GM12878 (cell line): ENCODE data around the gene CDH4. TPM values are rescaled to one million over a fixed set of nuclear protein-coding genes. Genes with fewer than 3 reads are reported as not detected.

Source experiments
- ATAC-seq: fragments of 200-7000 bp; cut with Tn5 transposase; 3 replicates; pipeline ENCODE4 v1.9.1; 2020; ENCODE audit warnings: mild to moderate bottlenecking, moderate library complexity
- BruUV-seq: library from RNA; stranded (reverse); fragments of 400-500 nt; replicated peaks from 2 replicates; lab custom pipeline; 2021; lab: Mats Ljungman, UMichigan
- CTCF ChIA-PET: fragments of 300-600 bp; sonication (Branson Sonifier 250); formaldehyde crosslinking; extraction: SDS; loops from one replicate; lab custom pipeline; 2021; ENCODE audit warnings: inconsistent platforms; lab: Yijun Ruan, JAX
- POLR2A ChIA-PET: fragments of 350-600 bp; formaldehyde crosslinking; extraction: SDS; loops from one replicate; lab custom pipeline; 2021; ENCODE audit warnings: inconsistent platforms; lab: Charles Lee
- RAD21 ChIA-PET: fragments of 300-600 bp; sonication (Branson Sonifier 250); formaldehyde crosslinking; loops from one replicate; lab custom pipeline; 2023; ENCODE audit warnings: antibody characterized with exemption; ENCODE audit not compliant: unreplicated experiment; lab: Charles Lee
- SMC1A ChIA-PET: fragments of 300-600 bp; sonication (Branson Sonifier 250); formaldehyde crosslinking; loops from one replicate; lab custom pipeline; 2023; ENCODE audit not compliant: unreplicated experiment, uncharacterized antibody; lab: Charles Lee
- DNase-seq: peaks from one replicate; pipeline ENCODE4 v3.0.0-alpha.2; 2011; ENCODE audit warnings: low read depth, low spot score
- FAIRE-seq: peaks from 3 replicates; lab custom pipeline; 2011; peaks lifted over from hg19 to GRCh38; lab: Jason Lieb, UNC
- H2AFZ ChIP-seq: 2 replicates; pipeline ENCODE4 v1.6.0; 2011; ENCODE audit warnings: low read depth, low read length, control low read depth; ENCODE audit not compliant: control insufficient read depth
- H3K27ac ChIP-seq: 2 replicates; pipeline ENCODE4 v1.5.1; 2011; ENCODE audit warnings: control low read depth; ENCODE audit not compliant: control insufficient read depth, insufficient read depth
- H3K27me3 ChIP-seq, 2 experiments: replicated peaks in 1 of 2; 2 replicates each; pipeline versions ENCODE4 v1.6.0 to v1.6.1; 2011; ENCODE audit warnings: low read length in 1 of 2; ENCODE audit not compliant: control insufficient read depth in 2 of 2, insufficient read depth in 2 of 2
- H3K36me3 ChIP-seq, 2 experiments: 2 replicates each; pipeline ENCODE4 v1.5.1; 2011; ENCODE audit warnings: low read length in 1 of 2; ENCODE audit not compliant: control insufficient read depth in 2 of 2, insufficient read depth in 2 of 2
- H3K4me1 ChIP-seq: 2 replicates; pipeline ENCODE4 v1.6.1; 2011; ENCODE audit warnings: mild to moderate bottlenecking, low read length, moderate library complexity, mixed read lengths; ENCODE audit not compliant: control insufficient read depth, insufficient read depth
- H3K4me2 ChIP-seq: 2 replicates; pipeline ENCODE4 v1.6.0; 2011; ENCODE audit warnings: control low read depth; ENCODE audit not compliant: control insufficient read depth, insufficient read depth
- H3K4me3 ChIP-seq: fragments of 200-600 bp; sonication (generic); 2 replicates; pipeline ENCODE4 v1.5.1; 2016
- H3K79me2 ChIP-seq: 2 replicates; pipeline ENCODE4 v1.6.0; 2011; ENCODE audit warnings: low read length; ENCODE audit not compliant: control insufficient read depth, insufficient read depth
- H3K9ac ChIP-seq: 2 replicates; pipeline ENCODE4 v1.8.0; 2011; ENCODE audit warnings: low read length, control low read depth, mixed read lengths; ENCODE audit not compliant: control insufficient read depth, insufficient read depth
- H3K9me3 ChIP-seq: replicated peaks from 3 replicates; pipeline ENCODE4 v1.5.1; 2011; ENCODE audit warnings: mild to moderate bottlenecking, low read length; ENCODE audit not compliant: control insufficient read depth, insufficient read depth
- H4K20me1 ChIP-seq: 2 replicates; pipeline ENCODE4 v1.6.0; 2011; ENCODE audit not compliant: control insufficient read depth, insufficient read depth
- CREM ChIP-seq: IDR thresholded peaks from 2 replicates; pipeline ENCODE4 v1.6.1; 2014; ENCODE audit warnings: antibody characterized with exemption, low read depth
- CUX1 ChIP-seq: IDR thresholded peaks from 2 replicates; pipeline ENCODE4 v1.6.1; 2012; ENCODE audit warnings: improper control_type of control experiment, low read depth, low read length; ENCODE audit not compliant: insufficient replicate concordance
- ELK1 ChIP-seq: IDR thresholded peaks from 2 replicates; pipeline ENCODE4 v1.6.1; 2012; ENCODE audit warnings: low read depth, low read length, improper control_type of control experiment
- KDM1A ChIP-seq: fragments of 200-600 bp; sonication (generic); IDR thresholded peaks from 2 replicates; pipeline ENCODE4 v1.6.1; 2016; ENCODE audit warnings: borderline replicate concordance
- MXI1 ChIP-seq: fragments of 150-350 bp; IDR thresholded peaks from 2 replicates; pipeline ENCODE4 v1.6.1; 2011; ENCODE audit warnings: low read depth, mild to moderate bottlenecking, inconsistent platforms, low read length, improper control_type of control experiment
- NKRF ChIP-seq: fragments of 450-650 bp; conservative IDR thresholded peaks from 2 replicates; pipeline ENCODE4 v1.6.1; 2017; ENCODE audit warnings: mild to moderate bottlenecking, moderate library complexity
- NR2F1 ChIP-seq: fragments of 450-650 bp; conservative IDR thresholded peaks from 2 replicates; pipeline ENCODE4 v1.6.1; 2017; ENCODE audit warnings: mild to moderate bottlenecking
- POLR2A ChIP-seq: IDR thresholded peaks from 2 replicates; pipeline ENCODE4 v1.6.1; 2011; ENCODE audit warnings: low read depth, mild to moderate bottlenecking, low read length
- RAD51 ChIP-seq: fragments of 450-650 bp; IDR thresholded peaks from 2 replicates; pipeline ENCODE4 v1.6.1; 2016; ENCODE audit warnings: moderate library complexity, mild to moderate bottlenecking, inconsistent platforms
- RUNX3 ChIP-seq: IDR thresholded peaks from 2 replicates; pipeline ENCODE4 v1.6.1; 2012; ENCODE audit warnings: low read length, inconsistent platforms
- SMAD5 ChIP-seq: IDR thresholded peaks from 2 replicates; pipeline ENCODE4 v1.6.1; 2016; ENCODE audit warnings: antibody characterized with exemption, low read depth
- ZNF622 ChIP-seq: fragments of 450-650 bp; IDR thresholded peaks from 2 replicates; pipeline ENCODE4 v1.6.1; 2017; ENCODE audit warnings: mild to moderate bottlenecking, inconsistent platforms
- ZZZ3 ChIP-seq: IDR thresholded peaks from 2 replicates; pipeline ENCODE4 v1.6.1; 2011; ENCODE audit warnings: low read depth; ENCODE audit not compliant: control insufficient read depth, insufficient read length
- WGBS: methylation state at CpG from one replicate; pipeline ENCODE4 v1.1.6; 2016; ENCODE audit warnings: low lambda C conversion rate; ENCODE audit not compliant: insufficient replicate concordance, insufficient coverage; ENCODE audit errors: missing lambda C conversion rate; 5-methylcytosine and 5-hydroxymethylcytosine counted together
- in situ Hi-C: fragments of 300-500 bp; cut with MboI; formaldehyde crosslinking; loops from 9 replicates; pipeline ENCODE4 v1.14.3; 2018; ENCODE audit warnings: mixed read lengths
- intact Hi-C: fragments of 100-400 bp; cut with micrococcal nuclease; formaldehyde crosslinking; loops from one replicate; pipeline ENCODE4 v1.14.2; 2022; ENCODE audit not compliant: unreplicated experiment
- polyA plus RNA-seq, 11 experiments: library from polyadenylated mRNA; depleted of rRNA in 4 of 11; unstranded in 6 of 11; stranded (reverse) in 5 of 11; fragments of >200 nt; fragmentation: Nextera tagmentation in 4 of 11; fragmentation: Illumina TruSeq in 1 of 11; extraction: Ambion mirVana in 4 of 11; extraction: Trizol in 1 of 11; gene quantifications; 1 replicate in 1 of 11; 2 replicates in 10 of 11; pipeline versions ENCODE4 v1.2.1 to v1.2.3, GENCODE V29; 2011 to 2016; ENCODE audit warnings: inconsistent platforms in 2 of 11, missing spikeins in 2 of 11, low read depth in 1 of 11
- total RNA-seq, 4 experiments: library from RNA; depleted of rRNA in 3 of 4; stranded (reverse); fragments of >200 nt in 3 of 4; fragmentation: Illumina TruSeq in 1 of 4; extraction: Trizol in 1 of 4; gene quantifications; 2 replicates each; pipeline versions ENCODE4 v1.2.1 to v1.2.3, GENCODE V29; 2013 to 2021

Gene CDH4
- total and polyA plus RNA-seq, 10 of the 15 experiments (the other 5 are each of a cell fraction or from before 2014, with no cell fraction given): not detected

- ATAC-seq: no peak
- ChIA-PET SMC1A (no interaction called here), RAD21 (no interaction called here), POLR2A (no interaction called here), CTCF (no interaction called here)
- in situ Hi-C loops: no loop called here
- WGBS: 39% methylated on average over 34 of the region's 34 CpGs
- H3K79me2 ChIP-seq: no peaks in the 10 kb centered on the region
- no peaks in the 10 kb centered on the region for H3K27me3 ChIP-seq
- no peak overlapping the region for H3K27ac ChIP-seq
- no TSS peak for BruUV-seq
- H2AFZ ChIP-seq: no peak overlapping the region
- H3K4me1 ChIP-seq: no peaks in the 10 kb centered on the region
- intact Hi-C loops: no loop called here
- FAIRE-seq: no peak
- no peak overlapping the region for H3K4me3 ChIP-seq
- no peak overlapping the region for H3K4me2 ChIP-seq
- H3K9ac ChIP-seq: no peak overlapping the region
- H3K9me3 ChIP-seq: no peaks in the 10 kb centered on the region
- H4K20me1 ChIP-seq: no peaks in the 10 kb centered on the region
- no peaks in the 10 kb centered on the region for H3K36me3 ChIP-seq
- no peak for DNase-seq
- TF ChIP-seq NKRF: no peak
- TF ChIP-seq SMAD5: no peak
- no peak for TF ChIP-seq ZZZ3
- no peak for TF ChIP-seq ZNF622
- no peak for TF ChIP-seq POLR2A
- TF ChIP-seq RUNX3: no peak
- no peak for TF ChIP-seq RAD51
- TF ChIP-seq NR2F1: no peak
- no peak for TF ChIP-seq CUX1
- no peak for TF ChIP-seq KDM1A
- TF ChIP-seq ELK1: no peak
- TF ChIP-seq CREM: no peak
- no peak for TF ChIP-seq MXI1
These were observed 399.1 kb downstream of the CDH4 start for GRCh38 chr20:61650912-61651733.
